ENCODE data around the gene PLCH1. TPM values are rescaled to one million over a fixed set of nuclear protein-coding genes. Genes with fewer than 3 reads are reported as not detected.

PLCH1 gene
- total and polyA plus RNA-seq, 4 experiments from 2014 or later, result 0.02 TPM; not detected in 3

GRCh38 chr3:155481089-155481488 lies 263.8 kb downstream of the PLCH1 start:
- ChIA-PET POLR2A (ENCODE audit: partially characterized antibody) (no interaction called here), CTCF (ENCODE audit: partially characterized antibody) (no interaction called here)
- Mint-ChIP-seq H3K4me3 (no peak overlapping the region), H3K4me1 (no peaks in the 10 kb centered on the region), H3K9me3 (peaks cover under 1 to 11% (median 6%) of the 10 kb centered on the region in 8 donors), H3K36me3 (no peaks in the 10 kb centered on the region), H3K27ac (no peak overlapping the region), H3K27me3 (no peaks in the 10 kb centered on the region)
- no peaks in the 10 kb centered on the region for H3K36me3 ChIP-seq (ENCODE audit: insufficient read depth, low read length)
- no peak overlapping the region for H3K4me3 ChIP-seq (ENCODE audit: low read length in 2 of 2)
- H3K9me3 ChIP-seq (ENCODE audit: control insufficient read depth in 1 of 2, low read length in 2 of 2), result no peaks in the 10 kb centered on the region
- H3K4me1 ChIP-seq (ENCODE audit: insufficient read depth, low read length), result no peaks in the 10 kb centered on the region
- no peak for DNase-seq
- no peaks in the 10 kb centered on the region for H3K27me3 ChIP-seq (ENCODE audit: insufficient read depth, low read length)
- H3K27ac ChIP-seq (ENCODE audit: low read depth, low read length), result no peak overlapping the region
- intact Hi-C loops (cut with micrococcal nuclease), result no loop called here

- H3K4me3 Mint-ChIP-seq, result no peak overlapping the region
- ChIA-PET CTCF (ENCODE audit: partially characterized antibody) (no interaction called here), POLR2A (ENCODE audit: partially characterized antibody) (no interaction called here)
- intact Hi-C loops (cut with micrococcal nuclease), result no loop called here
- no peaks in the 10 kb centered on the region for H3K4me1 Mint-ChIP-seq
- H3K4me3 ChIP-seq (ENCODE audit: low read length in 2 of 2), result no peak overlapping the region
- H3K9me3 ChIP-seq (ENCODE audit: control insufficient read depth in 1 of 2, low read length in 2 of 2), result no peaks in the 10 kb centered on the region
- no peak overlapping the region for H3K27ac Mint-ChIP-seq
- no peak for DNase-seq
- H3K27me3 Mint-ChIP-seq, result peaks cover 0 to 2% of the 10 kb centered on the region in 2 donors
- H3K27ac ChIP-seq (ENCODE audit: low read depth, low read length), result no peak overlapping the region
- no peaks in the 10 kb centered on the region for H3K36me3 ChIP-seq (ENCODE audit: insufficient read depth, low read length)
- H3K27me3 ChIP-seq (ENCODE audit: insufficient read depth, low read length), result no peaks in the 10 kb centered on the region
- peaks cover 7 to 28% (median 17%) of the 10 kb centered on the region in 8 donors for H3K9me3 Mint-ChIP-seq
- H3K4me1 ChIP-seq (ENCODE audit: insufficient read depth, low read length), result no peaks in the 10 kb centered on the region
- no peaks in the 10 kb centered on the region for H3K36me3 Mint-ChIP-seq
Measured at GRCh38 chr3:155465664-155466063, 279.2 kb downstream of the PLCH1 start.

GRCh38 chr3:155462672-155463071 lies 282.2 kb downstream of the PLCH1 start:
- Mint-ChIP-seq H3K4me1 (no peaks in the 10 kb centered on the region), H3K9me3 (peaks cover 3 to 15% (median 7%) of the 10 kb centered on the region in 8 donors), H3K4me3 (no peak overlapping the region), H3K27me3 (peaks cover 0 to 2% of the 10 kb centered on the region in 2 donors), H3K27ac (no peak overlapping the region), H3K36me3 (no peaks in the 10 kb centered on the region)
- Histone ChIP-seq H3K36me3 (ENCODE audit: insufficient read depth, low read length) (no peaks in the 10 kb centered on the region), H3K4me1 (ENCODE audit: insufficient read depth, low read length) (no peaks in the 10 kb centered on the region), H3K27ac (ENCODE audit: low read depth, low read length) (no peak overlapping the region), H3K9me3 (ENCODE audit: control insufficient read depth in 1 of 2, low read length in 2 of 2) (no peaks in the 10 kb centered on the region), H3K4me3 (ENCODE audit: low read length in 2 of 2) (no peak overlapping the region), H3K27me3 (ENCODE audit: insufficient read depth, low read length) (no peaks in the 10 kb centered on the region)
- intact Hi-C loops (cut with micrococcal nuclease), result no loop called here
- DNase-seq, result no peak
- ChIA-PET POLR2A (ENCODE audit: partially characterized antibody) (no interaction called here), CTCF (ENCODE audit: partially characterized antibody) (no interaction called here)

GRCh38 chr3:155457591-155457990 lies 287.3 kb downstream of the PLCH1 start:
- H3K9me3 ChIP-seq (ENCODE audit: control insufficient read depth in 1 of 2, low read length in 2 of 2), result no peaks in the 10 kb centered on the region
- Mint-ChIP-seq H3K4me3 (no peak overlapping the region), H3K27ac (no peak overlapping the region), H3K4me1 (no peaks in the 10 kb centered on the region), H3K36me3 (no peaks in the 10 kb centered on the region), H3K9me3 (peaks cover 0 to 2% (median 0%) of the 10 kb centered on the region in 8 donors), H3K27me3 (no peaks in the 10 kb centered on the region)
- H3K36me3 ChIP-seq (ENCODE audit: insufficient read depth, low read length), result no peaks in the 10 kb centered on the region
- no peaks in the 10 kb centered on the region for H3K27me3 ChIP-seq (ENCODE audit: insufficient read depth, low read length)
- intact Hi-C loops (cut with micrococcal nuclease), result no loop called here
- ChIA-PET POLR2A (ENCODE audit: partially characterized antibody) (no interaction called here), CTCF (ENCODE audit: partially characterized antibody) (no interaction called here)
- H3K4me3 ChIP-seq (ENCODE audit: low read length in 2 of 2), result no peak overlapping the region
- H3K4me1 ChIP-seq (ENCODE audit: insufficient read depth, low read length), result no peaks in the 10 kb centered on the region
- DNase-seq, result no peak
- no peak overlapping the region for H3K27ac ChIP-seq (ENCODE audit: low read depth, low read length)

GRCh38 chr3:155455765-155456164 lies 289.1 kb downstream of the PLCH1 start:
- Mint-ChIP-seq H3K4me1 (no peaks in the 10 kb centered on the region), H3K27me3 (no peaks in the 10 kb centered on the region), H3K27ac (no peak overlapping the region), H3K9me3 (peaks cover 0 to 2% (median 0%) of the 10 kb centered on the region in 8 donors), H3K36me3 (no peaks in the 10 kb centered on the region), H3K4me3 (no peak overlapping the region)
- DNase-seq, result no peak
- Histone ChIP-seq H3K9me3 (ENCODE audit: control insufficient read depth in 1 of 2, low read length in 2 of 2) (no peaks in the 10 kb centered on the region), H3K27me3 (ENCODE audit: insufficient read depth, low read length) (no peaks in the 10 kb centered on the region), H3K27ac (ENCODE audit: low read depth, low read length) (no peak overlapping the region), H3K36me3 (ENCODE audit: insufficient read depth, low read length) (no peaks in the 10 kb centered on the region), H3K4me1 (ENCODE audit: insufficient read depth, low read length) (no peaks in the 10 kb centered on the region), H3K4me3 (ENCODE audit: low read length in 2 of 2) (no peak overlapping the region)
- POLR2A ChIA-PET (ENCODE audit: partially characterized antibody), result no interaction called here
- intact Hi-C loops (cut with micrococcal nuclease), result no loop called here
- CTCF ChIA-PET (ENCODE audit: partially characterized antibody), result no interaction called here

- no peaks in the 10 kb centered on the region for H3K36me3 ChIP-seq (ENCODE audit: insufficient read depth, low read length)
- Mint-ChIP-seq H3K4me3 (no peak overlapping the region), H3K9me3 (peaks cover 0 to 3% (median 0%) of the 10 kb centered on the region in 8 donors), H3K27me3 (no peaks in the 10 kb centered on the region), H3K4me1 (no peaks in the 10 kb centered on the region), H3K27ac (no peak overlapping the region), H3K36me3 (no peaks in the 10 kb centered on the region)
- intact Hi-C loops (cut with micrococcal nuclease), result no loop called here
- H3K27ac ChIP-seq (ENCODE audit: low read depth, low read length), result no peak overlapping the region
- ChIA-PET CTCF (ENCODE audit: partially characterized antibody) (no interaction called here), POLR2A (ENCODE audit: partially characterized antibody) (no interaction called here)
- no peak for DNase-seq
- no peaks in the 10 kb centered on the region for H3K9me3 ChIP-seq (ENCODE audit: control insufficient read depth in 1 of 2, low read length in 2 of 2)
- no peaks in the 10 kb centered on the region for H3K27me3 ChIP-seq (ENCODE audit: insufficient read depth, low read length)
- no peaks in the 10 kb centered on the region for H3K4me1 ChIP-seq (ENCODE audit: insufficient read depth, low read length)
- no peak overlapping the region for H3K4me3 ChIP-seq (ENCODE audit: low read length in 2 of 2)
Measured at GRCh38 chr3:155453512-155453911, 291.4 kb downstream of the PLCH1 start.

- H3K9me3 ChIP-seq (ENCODE audit: control insufficient read depth in 1 of 2, low read length in 2 of 2), result no peaks in the 10 kb centered on the region
- DNase-seq, result no peak
- no peak overlapping the region for H3K4me3 ChIP-seq (ENCODE audit: low read length in 2 of 2)
- Mint-ChIP-seq H3K36me3 (no peaks in the 10 kb centered on the region), H3K4me3 (no peak overlapping the region), H3K9me3 (peaks cover 0 to 3% (median 0%) of the 10 kb centered on the region in 8 donors), H3K27me3 (no peaks in the 10 kb centered on the region), H3K27ac (no peak overlapping the region), H3K4me1 (no peaks in the 10 kb centered on the region)
- no peak overlapping the region for H3K27ac ChIP-seq (ENCODE audit: low read depth, low read length)
- no peaks in the 10 kb centered on the region for H3K27me3 ChIP-seq (ENCODE audit: insufficient read depth, low read length)
- CTCF ChIA-PET (ENCODE audit: partially characterized antibody), result no interaction called here
- POLR2A ChIA-PET (ENCODE audit: partially characterized antibody), result no interaction called here
- no peaks in the 10 kb centered on the region for H3K4me1 ChIP-seq (ENCODE audit: insufficient read depth, low read length)
- intact Hi-C loops (cut with micrococcal nuclease), result no loop called here
- H3K36me3 ChIP-seq (ENCODE audit: insufficient read depth, low read length), result no peaks in the 10 kb centered on the region
Measured at GRCh38 chr3:155449613-155450267, 295.1 kb downstream of the PLCH1 start.

GRCh38 chr3:155448531-155448930 lies 296.3 kb downstream of the PLCH1 start:
- DNase-seq, result no peak
- Mint-ChIP-seq H3K36me3 (no peaks in the 10 kb centered on the region), H3K27ac (no peak overlapping the region), H3K9me3 (peaks cover 0 to 4% (median 0%) of the 10 kb centered on the region in 8 donors), H3K27me3 (no peaks in the 10 kb centered on the region), H3K4me1 (no peaks in the 10 kb centered on the region), H3K4me3 (no peak overlapping the region)
- Histone ChIP-seq H3K4me1 (ENCODE audit: insufficient read depth, low read length) (no peaks in the 10 kb centered on the region), H3K27ac (ENCODE audit: low read depth, low read length) (no peak overlapping the region), H3K27me3 (ENCODE audit: insufficient read depth, low read length) (no peaks in the 10 kb centered on the region), H3K36me3 (ENCODE audit: insufficient read depth, low read length) (no peaks in the 10 kb centered on the region), H3K9me3 (ENCODE audit: control insufficient read depth in 1 of 2, low read length in 2 of 2) (no peaks in the 10 kb centered on the region), H3K4me3 (ENCODE audit: low read length in 2 of 2) (no peak overlapping the region)
- intact Hi-C loops (cut with micrococcal nuclease), result no loop called here
- ChIA-PET POLR2A (ENCODE audit: partially characterized antibody) (no interaction called here), CTCF (ENCODE audit: partially characterized antibody) (no interaction called here)
